PC-3 (cell line): Measurements from ENCODE around the gene AKAP6. TPM values are rescaled to one million over a fixed set of nuclear protein-coding genes. Genes with fewer than 3 reads are reported as not detected.

Experiments used
- ATAC-seq: fragments of 200-7000 bp; cut with Tn5 transposase; 2 replicates; pipeline ENCODE4 v1.9.1; 2020; ENCODE audit warnings: mild to moderate bottlenecking, moderate library complexity
- BruUV-seq: library from RNA; stranded (reverse); fragments of 400-500 nt; replicated peaks from 2 replicates; lab custom pipeline; 2021; lab: Mats Ljungman, UMichigan
- CTCF ChIA-PET: fragments of 300-600 bp; sonication (Branson Sonifier 250); formaldehyde crosslinking; loops from one replicate; lab custom pipeline; 2022; ENCODE audit warnings: antibody characterized with exemption; lab: Charles Lee
- POLR2A ChIA-PET: fragments of 300-600 bp; sonication (Branson Sonifier 250); formaldehyde crosslinking; loops from one replicate; lab custom pipeline; 2022; ENCODE audit warnings: antibody characterized with exemption; ENCODE audit not compliant: unreplicated experiment; lab: Charles Lee
- DNase-seq: peaks from one replicate; pipeline ENCODE4 v3.0.0-alpha.2; 2015
- H2AFZ ChIP-seq: fragments of 300-600 bp; sonication (generic); 2 replicates; pipeline ENCODE4 v1.6.0; 2016; ENCODE audit warnings: antibody characterized with exemption, low read length
- H3F3A ChIP-seq: fragments of 300-600 bp; sonication (generic); one replicate; pipeline ENCODE4 v1.6.0; 2017; ENCODE audit warnings: antibody characterized with exemption, low read length, control low read depth, mild to moderate bottlenecking; ENCODE audit not compliant: unreplicated experiment
- H3K27ac ChIP-seq: fragments of 300-600 bp; sonication (generic); 2 replicates; pipeline ENCODE4 v1.5.1; 2016; ENCODE audit warnings: mild to moderate bottlenecking, low read length
- H3K27me3 ChIP-seq: fragments of 300-600 bp; sonication (generic); 2 replicates; pipeline ENCODE4 v1.6.1; 2016; ENCODE audit warnings: low read length, mixed read lengths
- H3K36me3 ChIP-seq: fragments of 300-600 bp; sonication (generic); 2 replicates; pipeline ENCODE4 v1.6.1; 2016; ENCODE audit warnings: low read depth, mixed run types, low read length, mixed read lengths
- H3K4me1 ChIP-seq: fragments of 300-600 bp; sonication (generic); 2 replicates; pipeline ENCODE4 v1.5.1; 2016; ENCODE audit warnings: low read length; ENCODE audit not compliant: insufficient read depth
- H3K4me2 ChIP-seq: fragments of 300-600 bp; sonication (generic); 2 replicates; pipeline ENCODE4 v1.6.0; 2016; ENCODE audit warnings: low read length
- H3K4me3 ChIP-seq: fragments of 300-600 bp; sonication (generic); 2 replicates; pipeline ENCODE4 v1.5.1; 2016; ENCODE audit warnings: mild to moderate bottlenecking, low read length, mixed read lengths
- H3K79me2 ChIP-seq: fragments of 300-600 bp; sonication (generic); 2 replicates; pipeline ENCODE4 v1.6.1; 2017; ENCODE audit warnings: low read length, mixed read lengths
- H3K9ac ChIP-seq: fragments of 300-600 bp; sonication (generic); 2 replicates; pipeline ENCODE4 v1.6.0; 2016; ENCODE audit warnings: mild to moderate bottlenecking, low read length
- H3K9me2 ChIP-seq: fragments of 300-600 bp; sonication (generic); replicated peaks from 2 replicates; pipeline ENCODE4 v1.6.1; 2016; ENCODE audit warnings: mixed run types, low read length, mixed read lengths
- H3K9me3 ChIP-seq: fragments of 300-600 bp; sonication (generic); 2 replicates; pipeline ENCODE4 v1.6.1; 2016; ENCODE audit warnings: low read length, mixed read lengths
- H4K20me1 ChIP-seq: fragments of 300-600 bp; sonication (generic); 2 replicates; pipeline ENCODE4 v1.6.1; 2016; ENCODE audit warnings: low read length, mixed read lengths
- CTCF ChIP-seq: fragments of 300-600 bp; sonication (generic); conservative IDR thresholded peaks from 2 replicates; pipeline ENCODE4 v1.5.1; 2017; ENCODE audit warnings: antibody characterized with exemption, low read depth, mild to moderate bottlenecking, low read length
- EZH2 ChIP-seq: fragments of 300-600 bp; sonication (generic); IDR thresholded peaks from one replicate; pipeline ENCODE4 v1.6.1; 2017; ENCODE audit warnings: antibody characterized with exemption, mild to moderate bottlenecking, low read length; ENCODE audit not compliant: unreplicated experiment
- EZH2phosphoT487 ChIP-seq: fragments of 300-600 bp; sonication (generic); IDR thresholded peaks from 2 replicates; pipeline ENCODE4 v1.6.1; 2018; ENCODE audit warnings: mild to moderate bottlenecking, antibody characterized with exemption, low read length, borderline replicate concordance
- intact Hi-C: fragments of 100-400 bp; cut with micrococcal nuclease; formaldehyde crosslinking; loops from 2 replicates; pipeline ENCODE4 v1.9.0; 2023
- total RNA-seq: library from RNA; depleted of rRNA; stranded (reverse); fragments of >200 nt; gene quantifications from 2 replicates; pipeline ENCODE4 v1.2.3, GENCODE V29; 2014

AKAP6 gene
- total RNA-seq, 1 experiment from 2014 or later = 1.5 TPM

GRCh38 chr14:32403688-32404087 is 74.6 kb downstream of the AKAP6 start:
- CTCF ChIA-PET = interaction anchor here (0.5 kb wide), 1 partner anchor 10 kb away, joined by 3 read pairs; no protein-coding TSS in a partner anchor
- Histone ChIP-seq H3K4me3 (no peak overlapping the region), H3K79me2 (no peaks in the 10 kb centered on the region), H2AFZ (no peak overlapping the region), H3K9ac (no peak overlapping the region), H4K20me1 (no peaks in the 10 kb centered on the region), H3K4me2 (no peak overlapping the region), H3F3A (no peaks in the 10 kb centered on the region), H3K4me1 (peaks cover 30% of the 10 kb centered on the region), H3K36me3 (no peaks in the 10 kb centered on the region), H3K9me2 (no peaks in the 10 kb centered on the region), H3K27ac (no peak overlapping the region), H3K9me3 (no peaks in the 10 kb centered on the region), H3K27me3 (no peaks in the 10 kb centered on the region)
- POLR2A ChIA-PET = interaction anchor here (0.6 kb wide), 1 partner anchor 161 kb away, joined by 3 read pairs; no protein-coding TSS in a partner anchor
- DNase-seq = peak; percentile 45
- TF ChIP-seq EZH2phosphoT487 = no peak
- TF ChIP-seq EZH2 = no peak
- no peak for TF ChIP-seq CTCF
- 0 out of 2 replicates have a peak, but pooled peaks have one; percentile 25 for ATAC-seq
- BruUV-seq = no TSS peak
- intact Hi-C loops = no loop called here

GRCh38 chr14:32404784-32405573 is 75.9 kb downstream of the AKAP6 start:
- no peak for ATAC-seq
- intact Hi-C loops = no loop called here
- POLR2A ChIA-PET = no interaction called here
- Histone ChIP-seq H3K9me3 (no peaks in the 10 kb centered on the region), H3K27ac (no peak overlapping the region), H3K27me3 (no peaks in the 10 kb centered on the region), H3K9me2 (no peaks in the 10 kb centered on the region), H3K4me3 (no peak overlapping the region), H3K4me1 (peaks cover 22% of the 10 kb centered on the region), H3F3A (no peaks in the 10 kb centered on the region), H2AFZ (no peak overlapping the region), H3K4me2 (no peak overlapping the region), H4K20me1 (no peaks in the 10 kb centered on the region), H3K9ac (no peak overlapping the region), H3K79me2 (no peaks in the 10 kb centered on the region), H3K36me3 (no peaks in the 10 kb centered on the region)
- DNase-seq = no peak
- BruUV-seq = no TSS peak
- TF ChIP-seq EZH2phosphoT487 (no peak), EZH2 (no peak), CTCF (no peak)
- CTCF ChIA-PET = no interaction called here

- Histone ChIP-seq H3K9ac (no peak overlapping the region), H3K27ac (no peak overlapping the region), H3K4me1 (peaks cover 14% of the 10 kb centered on the region), H4K20me1 (no peaks in the 10 kb centered on the region), H3K9me2 (no peaks in the 10 kb centered on the region), H3F3A (no peaks in the 10 kb centered on the region), H3K4me3 (no peak overlapping the region), H3K79me2 (no peaks in the 10 kb centered on the region), H3K27me3 (no peaks in the 10 kb centered on the region), H2AFZ (no peak overlapping the region), H3K9me3 (no peaks in the 10 kb centered on the region), H3K36me3 (no peaks in the 10 kb centered on the region), H3K4me2 (no peak overlapping the region)
- no TSS peak for BruUV-seq
- POLR2A ChIA-PET = no interaction called here
- CTCF ChIA-PET = no interaction called here
- ATAC-seq (no peak; the same call in 1 of the 2 replicates), DNase-seq (no peak)
- intact Hi-C loops = no loop called here
- no peak for TF ChIP-seq EZH2
- peak; percentile 21; the same call in 1 of the 2 replicates for TF ChIP-seq CTCF
These were observed 76.8 kb downstream of the AKAP6 start for GRCh38 chr14:32405856-32406255.
